HG03342 (cell line): ENCODE measurements around the gene CORO7.

ENCODE experiments used
- ATAC-seq: cut with Tn5 transposase; IDR thresholded peaks from one replicate; pipeline ENCODE4 v1.9.1; 2021; ENCODE audit warnings: mild to moderate bottlenecking, moderate library complexity; ENCODE audit not compliant: unreplicated experiment

The CORO7 gene

GRCh38 chr16:4313563-4314531, 102.5 kb downstream of the CORO7 start:
- peak; percentile 38 for ATAC-seq

- ATAC-seq: no peak
Measured at GRCh38 chr16:4309833-4310266, 106.5 kb downstream of the CORO7 start.

GRCh38 chr16:4309102-4309832, 107.1 kb downstream of the CORO7 start:
- no peak for ATAC-seq

GRCh38 chr16:4307215-4308037, 109.0 kb downstream of the CORO7 start:
- peak; percentile 87 for ATAC-seq

- ATAC-seq: no peak
Measured at GRCh38 chr16:4306470-4307214, 109.8 kb downstream of the CORO7 start.
